GM18508 (cell line): ENCODE measurements around the gene INF2.

Experiments
- ATAC-seq: cut with Tn5 transposase; IDR thresholded peaks from one replicate; pipeline ENCODE4 v1.9.1; 2021; ENCODE audit warnings: moderate number of reproducible peaks; ENCODE audit not compliant: insufficient read depth, unreplicated experiment

The INF2 gene

GRCh38 chr14:104673481-104673880 lies 15.9 kb upstream of the INF2 start:
- ATAC-seq = no peak

- no peak for ATAC-seq
These were observed 14.0 kb upstream of the INF2 start for GRCh38 chr14:104675447-104675846.

- ATAC-seq = no peak
These were observed 13.2 kb upstream of the INF2 start for GRCh38 chr14:104676130-104676693.

- ATAC-seq = no peak
These were observed 12.5 kb upstream of the INF2 start for GRCh38 chr14:104676694-104677511.

GRCh38 chr14:104677512-104678332 lies 11.7 kb upstream of the INF2 start:
- ATAC-seq = no peak

GRCh38 chr14:104678346-104678745 lies 11.1 kb upstream of the INF2 start:
- ATAC-seq = no peak

- no peak for ATAC-seq
These were observed 10.3 kb upstream of the INF2 start for GRCh38 chr14:104678901-104679705.

GRCh38 chr14:104680056-104680805 lies 9.2 kb upstream of the INF2 start:
- no peak for ATAC-seq

GRCh38 chr14:104680806-104681688 lies 8.4 kb upstream of the INF2 start:
- no peak for ATAC-seq

GRCh38 chr14:104681689-104682074 lies 7.7 kb upstream of the INF2 start:
- ATAC-seq = no peak

GRCh38 chr14:104682107-104682593 lies 7.3 kb upstream of the INF2 start:
- no peak for ATAC-seq

- no peak for ATAC-seq
These were observed 5.6 kb upstream of the INF2 start for GRCh38 chr14:104683653-104684448.

- no peak for ATAC-seq
These were observed 5.0 kb upstream of the INF2 start for GRCh38 chr14:104684449-104684821.

GRCh38 chr14:104685216-104685997 lies 4.0 kb upstream of the INF2 start:
- no peak for ATAC-seq

GRCh38 chr14:104685998-104686610 lies 3.3 kb upstream of the INF2 start:
- no peak for ATAC-seq

- ATAC-seq = no peak
These were observed 2.5 kb upstream of the INF2 start for GRCh38 chr14:104686624-104687517.
